SK-N-SH (cell line): ENCODE results near the gene GABRB1. TPM values are rescaled to one million over a fixed set of nuclear protein-coding genes. Genes with fewer than 3 reads are reported as not detected.

ENCODE experiments used
- CTCF ChIA-PET: fragments of 300-600, 350-600 bp; formaldehyde crosslinking; extraction: SDS; loops from one replicate; lab custom pipeline; 2021; lab: Yijun Ruan, JAX
- POLR2A ChIA-PET: fragments of 350-600 bp; sonication (Branson Sonifier 250); formaldehyde crosslinking; extraction: SDS; loops from one replicate; lab custom pipeline; 2020; ENCODE audit warnings: antibody characterized with exemption, inconsistent platforms; lab: Yijun Ruan, JAX
- DNase-seq: peaks from one replicate; pipeline ENCODE4 v3.0.0; 2012
- H2AFZ ChIP-seq: fragments of 200-600 bp; sonication (generic); 2 replicates; pipeline ENCODE4 v1.8.1; 2016; ENCODE audit warnings: antibody characterized with exemption, mild to moderate bottlenecking, low read depth
- H3F3A ChIP-seq: fragments of 200-600 bp; sonication (generic); replicated peaks from 2 replicates; pipeline ENCODE3; 2016; ENCODE audit warnings: antibody characterized with exemption, mild to moderate bottlenecking; ENCODE audit not compliant: insufficient read depth
- H3K27ac ChIP-seq, 2 experiments: fragments of 200-500 bp in 1 of 2; fragments of 200-600 bp in 1 of 2; sonication (Bioruptor generic) in 1 of 2; sonication (generic), shearing (Covaris generic) in 1 of 2; 2 replicates each; pipeline versions ENCODE4 v1.5.1 to v1.6.1; 2014 to 2016; ENCODE audit warnings: low read depth in 2 of 2, inconsistent platforms in 1 of 2, low read length in 1 of 2, mild to moderate bottlenecking in 1 of 2, mixed read lengths in 1 of 2
- H3K27me3 ChIP-seq: fragments of 200-600 bp; sonication (generic), shearing (Covaris generic); 2 replicates; pipeline ENCODE4 v1.6.1; 2016; ENCODE audit warnings: mixed run types; ENCODE audit not compliant: insufficient read depth
- H3K36me3 ChIP-seq, 2 experiments: fragments of 200-500 bp in 1 of 2; fragments of 200-600 bp in 1 of 2; sonication (Bioruptor generic) in 1 of 2; sonication (generic) in 1 of 2; replicated peaks in 1 of 2; 2 replicates each; pipeline versions ENCODE3 to v1.5.1; 2014 to 2016; ENCODE audit warnings: low read length in 1 of 2, mild to moderate bottlenecking in 1 of 2; ENCODE audit not compliant: insufficient read depth in 2 of 2, control insufficient read depth in 1 of 2
- H3K4me1 ChIP-seq, 2 experiments: fragments of 200-500 bp in 1 of 2; fragments of 200-600 bp in 1 of 2; sonication (Bioruptor generic) in 1 of 2; sonication (generic), shearing (Covaris generic) in 1 of 2; 2 replicates each; pipeline versions ENCODE4 v1.5.1 to v1.6.1; 2014 to 2016; ENCODE audit warnings: low read depth in 1 of 2, low read length in 1 of 2, mixed run types in 1 of 2; ENCODE audit not compliant: insufficient read depth in 2 of 2, control insufficient read depth in 1 of 2
- H3K4me2 ChIP-seq: fragments of 200-600 bp; sonication (generic), shearing (Covaris generic); 2 replicates; pipeline ENCODE4 v1.6.1; 2017; ENCODE audit warnings: mixed run types
- H3K4me3 ChIP-seq, 2 experiments: fragments of 200-500 bp in 1 of 2; fragments of 200-600 bp in 1 of 2; sonication (Bioruptor generic) in 1 of 2; sonication (generic), shearing (Covaris generic) in 1 of 2; 2 replicates each; pipeline versions ENCODE4 v1.5.1 to v1.8.1; 2014 to 2016; ENCODE audit warnings: low read depth in 2 of 2, inconsistent platforms in 1 of 2, low read length in 1 of 2, mild to moderate bottlenecking in 1 of 2, mixed read lengths in 1 of 2, moderate library complexity in 1 of 2
- H3K79me2 ChIP-seq: fragments of 200-600 bp; sonication (generic); 2 replicates; pipeline ENCODE4 v1.8.1; 2017; ENCODE audit warnings: mild to moderate bottlenecking; ENCODE audit not compliant: insufficient read depth
- H3K9ac ChIP-seq: fragments of 200-600 bp; sonication (generic); 2 replicates; pipeline ENCODE4 v1.6.1; 2017; ENCODE audit warnings: mixed run types
- H3K9me2 ChIP-seq: fragments of 200-600 bp; sonication (generic); 2 replicates; pipeline ENCODE4 v1.6.1; 2017; ENCODE audit warnings: mixed run types
- H3K9me3 ChIP-seq: fragments of 200-600 bp; sonication (generic); 2 replicates; pipeline ENCODE4 v1.6.1; 2017; ENCODE audit warnings: mixed run types, mild to moderate bottlenecking, moderate library complexity
- H4K20me1 ChIP-seq: fragments of 200-600 bp; sonication (generic); 2 replicates; pipeline ENCODE4 v1.6.1; 2017; ENCODE audit warnings: mild to moderate bottlenecking, mixed run types; ENCODE audit not compliant: insufficient read depth
- FOXJ3 ChIP-seq: sonication (generic); formaldehyde crosslinking; IDR thresholded peaks from 2 replicates; pipeline ENCODE4 v1.5.1; 2020; ENCODE audit warnings: mild to moderate bottlenecking, missing genetic modification reagents
- FOXM1 ChIP-seq: IDR thresholded peaks from 2 replicates; pipeline ENCODE4 v1.4.0; 2012; ENCODE audit warnings: low read depth, mild to moderate bottlenecking
- GABPA ChIP-seq: IDR thresholded peaks from 2 replicates; pipeline ENCODE4 v1.4.0; 2012; ENCODE audit warnings: low read depth, mild to moderate bottlenecking
- MXI1 ChIP-seq: IDR thresholded peaks from 2 replicates; pipeline ENCODE4 v1.6.1; 2012; ENCODE audit warnings: mild to moderate bottlenecking, low read depth, low read length, improper control_type of control experiment
- SIN3A ChIP-seq: IDR thresholded peaks from 2 replicates; pipeline ENCODE4 v1.6.1; 2012; ENCODE audit warnings: low read depth, mild to moderate bottlenecking, low read length, moderate library complexity, borderline replicate concordance
- SMC3 ChIP-seq: IDR thresholded peaks from 2 replicates; pipeline ENCODE4 v1.6.1; 2012; ENCODE audit warnings: low read depth, low read length, improper control_type of control experiment
- TCF12 ChIP-seq: IDR thresholded peaks from 2 replicates; pipeline ENCODE4 v1.4.0; 2012
- TEAD4 ChIP-seq: IDR thresholded peaks from 2 replicates; pipeline ENCODE4 v1.4.0; 2012; ENCODE audit warnings: mild to moderate bottlenecking, borderline replicate concordance; ENCODE audit not compliant: insufficient read depth
- WGBS: methylation state at CpG from one replicate; pipeline ENCODE4 v1.1.6; 2017; ENCODE audit warnings: low lambda C conversion rate; 5-methylcytosine and 5-hydroxymethylcytosine counted together
- polyA plus RNA-seq, 3 experiments: library from polyadenylated mRNA; depleted of rRNA; stranded (reverse); fragments of >200 nt; gene quantifications; 2 replicates each; pipeline ENCODE4 v1.2.3, GENCODE V29; 2012
- TF ChIP-seq, protein P1 (sequence below): IDR thresholded peaks from 2 replicates; pipeline ENCODE4 v1.4.0; 2012; ENCODE audit warnings: low read depth
- TF ChIP-seq, protein P2 (sequence below): IDR thresholded peaks from 2 replicates; pipeline ENCODE4 v1.4.0; 2012; ENCODE audit warnings: low read depth, borderline replicate concordance
- TF ChIP-seq, protein P3 (sequence below): IDR thresholded peaks from 2 replicates; pipeline ENCODE4; 2012
- TF ChIP-seq, protein P4 (sequence below): fragments of 150-350 bp; IDR thresholded peaks from 2 replicates; pipeline ENCODE4 v1.6.1; 2017; ENCODE audit warnings: antibody characterized with exemption, low read length, low read depth, borderline replicate concordance
- TF ChIP-seq, protein P5 (sequence below): fragments of 200-600 bp; sonication (generic); IDR thresholded peaks from 2 replicates; pipeline ENCODE4 v1.6.1; 2017; ENCODE audit warnings: antibody characterized with exemption, mild to moderate bottlenecking, moderate library complexity
- TF ChIP-seq, protein P6 (sequence below): IDR thresholded peaks from 2 replicates; pipeline ENCODE4 v1.4.0; 2012; ENCODE audit warnings: low read depth, borderline replicate concordance
- TF ChIP-seq, protein P7 (sequence below): fragments of 150-350 bp; IDR thresholded peaks from 2 replicates; pipeline ENCODE4 v1.6.1; 2016; ENCODE audit warnings: mild to moderate bottlenecking, low read depth, low read length

Gene GABRB1
- polyA plus RNA-seq, 1 of the 3 experiments (the other 2 are of a cell fraction): not detected

DNA sequence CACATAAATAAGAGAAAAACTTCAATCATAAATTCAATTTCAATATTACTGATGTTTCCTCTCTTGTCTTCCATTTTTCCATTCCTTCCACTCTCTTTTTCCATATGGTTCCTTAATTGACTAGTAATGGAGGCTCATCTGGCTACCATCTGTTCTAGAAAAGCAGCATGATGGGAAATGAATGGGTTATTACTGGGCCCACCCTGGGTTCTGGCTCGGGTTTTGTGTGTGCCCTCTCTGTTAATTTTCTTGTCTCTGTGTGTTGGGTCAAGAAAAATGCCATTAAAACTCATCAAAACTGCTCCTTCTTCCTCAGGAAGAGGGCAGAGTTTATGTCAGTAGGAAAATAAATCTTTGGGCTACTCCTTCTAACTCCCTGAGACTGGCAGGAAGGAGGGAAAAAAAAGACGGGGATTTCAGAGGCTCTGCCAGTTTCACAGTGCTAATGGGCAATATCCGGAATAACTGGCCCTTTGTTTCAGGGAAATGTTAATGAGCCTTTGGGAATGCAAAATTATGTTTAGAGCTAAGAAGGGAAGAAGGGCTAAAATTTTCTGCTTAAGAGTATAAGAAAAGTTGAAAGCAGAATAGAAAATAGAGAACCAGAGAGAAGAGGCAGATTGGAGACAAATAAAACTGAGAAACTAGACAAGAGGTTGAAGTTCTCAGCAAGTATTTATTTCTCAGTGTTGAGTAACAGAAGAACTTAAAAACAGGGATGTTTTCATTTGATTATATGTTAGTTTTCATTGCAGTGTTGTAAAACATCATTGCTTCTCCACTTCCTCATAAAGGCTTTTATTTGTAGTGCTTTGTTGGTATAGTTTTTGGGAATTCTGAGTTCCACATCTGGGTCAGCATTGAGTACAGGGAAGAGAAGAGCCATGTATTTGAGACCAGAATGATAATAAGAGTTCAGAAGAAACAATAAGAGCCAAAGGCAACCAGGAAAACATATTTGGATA lies 19.7 kb downstream of the GABRB1 start (continued):
- TF ChIP-seq, protein P1, sequence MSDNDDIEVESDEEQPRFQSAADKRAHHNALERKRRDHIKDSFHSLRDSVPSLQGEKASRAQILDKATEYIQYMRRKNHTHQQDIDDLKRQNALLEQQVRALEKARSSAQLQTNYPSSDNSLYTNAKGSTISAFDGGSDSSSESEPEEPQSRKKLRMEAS: no peak

DNA sequence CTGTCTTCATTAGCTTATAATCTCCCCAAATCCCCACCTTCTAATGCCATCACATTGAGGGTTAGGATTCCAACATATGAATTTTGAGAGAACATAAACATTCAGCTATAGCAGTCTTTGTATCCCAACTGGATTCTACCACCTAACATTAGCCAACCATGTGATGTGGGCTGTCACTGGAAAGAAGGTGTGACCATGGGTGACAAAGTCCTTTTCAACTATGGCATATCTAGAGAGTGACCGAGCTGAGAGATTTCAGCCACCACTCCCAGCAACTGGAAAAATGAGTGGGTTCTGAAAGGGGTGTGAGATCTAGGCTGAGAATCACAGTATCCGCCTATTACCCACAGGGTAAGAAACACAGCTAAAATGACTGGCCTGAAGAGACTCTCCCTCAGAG lies 22.1 kb downstream of the GABRB1 start:
- no peak overlapping the region for H3K27ac ChIP-seq
- no peak overlapping the region for H2AFZ ChIP-seq
- ChIA-PET POLR2A (no interaction called here), CTCF (no interaction called here)
- H3K4me2 ChIP-seq: no peak overlapping the region
- H3K9ac ChIP-seq: no peak overlapping the region
- no peaks in the 10 kb centered on the region for H3K36me3 ChIP-seq
- H3K9me3 ChIP-seq: no peaks in the 10 kb centered on the region
- H3K27me3 ChIP-seq: peaks cover 20% of the 10 kb centered on the region; the same call in 1 of the 2 replicates
- TF ChIP-seq FOXM1: no peak
- TF ChIP-seq, protein P2, sequence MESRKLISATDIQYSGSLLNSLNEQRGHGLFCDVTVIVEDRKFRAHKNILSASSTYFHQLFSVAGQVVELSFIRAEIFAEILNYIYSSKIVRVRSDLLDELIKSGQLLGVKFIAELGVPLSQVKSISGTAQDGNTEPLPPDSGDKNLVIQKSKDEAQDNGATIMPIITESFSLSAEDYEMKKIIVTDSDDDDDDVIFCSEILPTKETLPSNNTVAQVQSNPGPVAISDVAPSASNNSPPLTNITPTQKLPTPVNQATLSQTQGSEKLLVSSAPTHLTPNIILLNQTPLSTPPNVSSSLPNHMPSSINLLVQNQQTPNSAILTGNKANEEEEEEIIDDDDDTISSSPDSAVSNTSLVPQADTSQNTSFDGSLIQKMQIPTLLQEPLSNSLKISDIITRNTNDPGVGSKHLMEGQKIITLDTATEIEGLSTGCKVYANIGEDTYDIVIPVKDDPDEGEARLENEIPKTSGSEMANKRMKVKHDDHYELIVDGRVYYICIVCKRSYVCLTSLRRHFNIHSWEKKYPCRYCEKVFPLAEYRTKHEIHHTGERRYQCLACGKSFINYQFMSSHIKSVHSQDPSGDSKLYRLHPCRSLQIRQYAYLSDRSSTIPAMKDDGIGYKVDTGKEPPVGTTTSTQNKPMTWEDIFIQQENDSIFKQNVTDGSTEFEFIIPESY: no peak
- H3K4me3 ChIP-seq: no peak overlapping the region
- H3K79me2 ChIP-seq: no peaks in the 10 kb centered on the region
- 5% methylated on average over 2 of the region's 2 CpGs for WGBS
- DNase-seq: no peak
- H3F3A ChIP-seq: no peaks in the 10 kb centered on the region
- no peaks in the 10 kb centered on the region for H3K9me2 ChIP-seq
- H3K4me1 ChIP-seq: no peaks in the 10 kb centered on the region
- H4K20me1 ChIP-seq: no peaks in the 10 kb centered on the region

DNA sequence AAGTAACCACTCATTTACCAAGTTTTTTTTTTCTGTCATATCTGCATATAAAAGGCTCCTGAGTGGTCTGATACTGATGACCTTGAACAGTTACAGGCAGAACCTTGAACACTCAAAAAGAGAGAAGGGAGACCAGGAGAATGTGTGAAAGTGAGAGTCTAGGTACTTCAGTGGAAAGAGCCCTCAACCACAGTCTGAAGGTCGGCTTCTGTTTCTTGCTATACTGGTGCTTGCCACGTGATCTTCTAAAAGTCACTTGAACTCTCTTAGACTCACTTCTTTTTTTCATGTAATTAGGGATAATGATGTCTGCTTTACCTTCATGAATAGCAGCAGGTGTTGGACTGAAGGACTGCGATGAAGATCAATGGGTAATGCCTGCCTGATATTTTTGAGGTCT lies 22.8 kb downstream of the GABRB1 start:
- Histone ChIP-seq H3K9me2 (no peaks in the 10 kb centered on the region), H3K36me3 (no peaks in the 10 kb centered on the region), H3K27ac (no peak overlapping the region), H4K20me1 (no peaks in the 10 kb centered on the region), H3F3A (no peaks in the 10 kb centered on the region), H3K4me3 (no peak overlapping the region), H2AFZ (no peak overlapping the region), H3K4me2 (no peak overlapping the region), H3K9ac (no peak overlapping the region), H3K27me3 (peaks cover 20% of the 10 kb centered on the region; the same call in 1 of the 2 replicates), H3K79me2 (no peaks in the 10 kb centered on the region), H3K4me1 (no peaks in the 10 kb centered on the region), H3K9me3 (no peaks in the 10 kb centered on the region)
- DNase-seq: no peak
- POLR2A ChIA-PET: no interaction called here
- 3% methylated on average over 3 of the region's 3 CpGs for WGBS
- CTCF ChIA-PET: no interaction called here
- TF ChIP-seq, protein P3, sequence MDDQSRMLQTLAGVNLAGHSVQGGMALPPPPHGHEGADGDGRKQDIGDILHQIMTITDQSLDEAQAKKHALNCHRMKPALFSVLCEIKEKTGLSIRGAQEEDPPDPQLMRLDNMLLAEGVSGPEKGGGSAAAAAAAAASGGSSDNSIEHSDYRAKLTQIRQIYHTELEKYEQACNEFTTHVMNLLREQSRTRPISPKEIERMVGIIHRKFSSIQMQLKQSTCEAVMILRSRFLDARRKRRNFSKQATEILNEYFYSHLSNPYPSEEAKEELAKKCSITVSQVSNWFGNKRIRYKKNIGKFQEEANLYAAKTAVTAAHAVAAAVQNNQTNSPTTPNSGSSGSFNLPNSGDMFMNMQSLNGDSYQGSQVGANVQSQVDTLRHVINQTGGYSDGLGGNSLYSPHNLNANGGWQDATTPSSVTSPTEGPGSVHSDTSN: no peak
- TF ChIP-seq, protein P4, sequence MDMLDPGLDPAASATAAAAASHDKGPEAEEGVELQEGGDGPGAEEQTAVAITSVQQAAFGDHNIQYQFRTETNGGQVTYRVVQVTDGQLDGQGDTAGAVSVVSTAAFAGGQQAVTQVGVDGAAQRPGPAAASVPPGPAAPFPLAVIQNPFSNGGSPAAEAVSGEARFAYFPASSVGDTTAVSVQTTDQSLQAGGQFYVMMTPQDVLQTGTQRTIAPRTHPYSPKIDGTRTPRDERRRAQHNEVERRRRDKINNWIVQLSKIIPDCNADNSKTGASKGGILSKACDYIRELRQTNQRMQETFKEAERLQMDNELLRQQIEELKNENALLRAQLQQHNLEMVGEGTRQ: no peak
- no peak for TF ChIP-seq GABPA
- TF ChIP-seq, protein P5, sequence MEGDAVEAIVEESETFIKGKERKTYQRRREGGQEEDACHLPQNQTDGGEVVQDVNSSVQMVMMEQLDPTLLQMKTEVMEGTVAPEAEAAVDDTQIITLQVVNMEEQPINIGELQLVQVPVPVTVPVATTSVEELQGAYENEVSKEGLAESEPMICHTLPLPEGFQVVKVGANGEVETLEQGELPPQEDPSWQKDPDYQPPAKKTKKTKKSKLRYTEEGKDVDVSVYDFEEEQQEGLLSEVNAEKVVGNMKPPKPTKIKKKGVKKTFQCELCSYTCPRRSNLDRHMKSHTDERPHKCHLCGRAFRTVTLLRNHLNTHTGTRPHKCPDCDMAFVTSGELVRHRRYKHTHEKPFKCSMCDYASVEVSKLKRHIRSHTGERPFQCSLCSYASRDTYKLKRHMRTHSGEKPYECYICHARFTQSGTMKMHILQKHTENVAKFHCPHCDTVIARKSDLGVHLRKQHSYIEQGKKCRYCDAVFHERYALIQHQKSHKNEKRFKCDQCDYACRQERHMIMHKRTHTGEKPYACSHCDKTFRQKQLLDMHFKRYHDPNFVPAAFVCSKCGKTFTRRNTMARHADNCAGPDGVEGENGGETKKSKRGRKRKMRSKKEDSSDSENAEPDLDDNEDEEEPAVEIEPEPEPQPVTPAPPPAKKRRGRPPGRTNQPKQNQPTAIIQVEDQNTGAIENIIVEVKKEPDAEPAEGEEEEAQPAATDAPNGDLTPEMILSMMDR: no peak
- TF ChIP-seq FOXJ3 (CRISPR knock-in tag): no peak
- TF ChIP-seq, protein P6, sequence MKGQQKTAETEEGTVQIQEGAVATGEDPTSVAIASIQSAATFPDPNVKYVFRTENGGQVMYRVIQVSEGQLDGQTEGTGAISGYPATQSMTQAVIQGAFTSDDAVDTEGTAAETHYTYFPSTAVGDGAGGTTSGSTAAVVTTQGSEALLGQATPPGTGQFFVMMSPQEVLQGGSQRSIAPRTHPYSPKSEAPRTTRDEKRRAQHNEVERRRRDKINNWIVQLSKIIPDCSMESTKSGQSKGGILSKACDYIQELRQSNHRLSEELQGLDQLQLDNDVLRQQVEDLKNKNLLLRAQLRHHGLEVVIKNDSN: no peak
- TF ChIP-seq FOXM1: no peak
- TF ChIP-seq, protein P7, sequence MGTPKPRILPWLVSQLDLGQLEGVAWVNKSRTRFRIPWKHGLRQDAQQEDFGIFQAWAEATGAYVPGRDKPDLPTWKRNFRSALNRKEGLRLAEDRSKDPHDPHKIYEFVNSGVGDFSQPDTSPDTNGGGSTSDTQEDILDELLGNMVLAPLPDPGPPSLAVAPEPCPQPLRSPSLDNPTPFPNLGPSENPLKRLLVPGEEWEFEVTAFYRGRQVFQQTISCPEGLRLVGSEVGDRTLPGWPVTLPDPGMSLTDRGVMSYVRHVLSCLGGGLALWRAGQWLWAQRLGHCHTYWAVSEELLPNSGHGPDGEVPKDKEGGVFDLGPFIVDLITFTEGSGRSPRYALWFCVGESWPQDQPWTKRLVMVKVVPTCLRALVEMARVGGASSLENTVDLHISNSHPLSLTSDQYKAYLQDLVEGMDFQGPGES: no peak
- no peak for TF ChIP-seq TEAD4
- no peak for TF ChIP-seq SMC3
- no peak for TF ChIP-seq TCF12
- no peak for TF ChIP-seq SIN3A
- TF ChIP-seq MXI1: no peak
